ENCODE results near the gene EXPH5. TPM values are rescaled to one million over a fixed set of nuclear protein-coding genes. Genes with fewer than 3 reads are reported as not detected.

The EXPH5 gene
- total RNA-seq, 1 experiment from 2014 or later, result 18.3 TPM

GRCh38 chr11:108541531-108541930 is 52.0 kb downstream of the EXPH5 start (continued):
- TF ChIP-seq CTCF (IDR thresholded peaks at IDR 0.05 in 2 of 3, conservative IDR thresholded peaks at IDR 0.05 in 1 of 3; ENCODE audit: borderline replicate concordance in 1 of 3, insufficient read depth in 1 of 3, low read depth in 2 of 3, low read length in 2 of 3) (no peak), RAD21 (IDR thresholded peaks at IDR 0.05; ENCODE audit: low read depth) (no peak), TCF7L2 (IDR thresholded peaks at IDR 0.05; ENCODE audit: borderline replicate concordance, extremely low read depth, insufficient read depth, insufficient read length) (no peak), SIN3A (IDR thresholded peaks at IDR 0.05; ENCODE audit: low read depth) (no peak), EGR1 (IDR thresholded peaks at IDR 0.05; ENCODE audit: low read depth) (no peak), POLR2AphosphoS5 (IDR thresholded peaks at IDR 0.05; ENCODE audit: low read depth, low read length) (no peak), ZFX (IDR thresholded peaks at IDR 0.05) (no peak), POLR2A (IDR thresholded peaks at IDR 0.05; ENCODE audit: borderline replicate concordance, extremely low read depth, insufficient read depth, insufficient read length) (no peak), MAX (IDR thresholded peaks at IDR 0.05) (no peak)

- ATAC-seq, result no peak
- peaks cover 0 to 3% of the 10 kb centered on the region in 2 experiments; a peak in 2 of 4 replicates for H3K36me3 ChIP-seq (ENCODE audit: control insufficient read depth in 1 of 2, insufficient read depth in 2 of 2, low read length in 2 of 2)
- no peaks in the 10 kb centered on the region for H3K9me3 ChIP-seq (ENCODE audit: control insufficient read depth in 1 of 2, insufficient read depth in 1 of 2, low read depth in 1 of 2, low read length in 2 of 2)
- DNase-seq (ENCODE audit: low read depth, low spot score), result no peak
- H3K79me2 ChIP-seq (ENCODE audit: insufficient read depth, low read length), result no peaks in the 10 kb centered on the region
- H3K4me1 ChIP-seq (ENCODE audit: control insufficient read depth in 1 of 2, insufficient read depth in 2 of 2, low read length in 2 of 2), result no peaks in the 10 kb centered on the region
- intact Hi-C loops (cut with micrococcal nuclease), result no loop called here
- TF ChIP-seq RAD21 (IDR thresholded peaks at IDR 0.05; ENCODE audit: low read depth), result no peak
- no peak for TF ChIP-seq FOSL1 (IDR thresholded peaks at IDR 0.05; ENCODE audit: low read depth)
- no peak for TF ChIP-seq ZFX (IDR thresholded peaks at IDR 0.05)
- TF ChIP-seq EZH2phosphoT487 (IDR thresholded peaks at IDR 0.05; ENCODE audit: borderline replicate concordance), result no peak
- TF ChIP-seq SP1 (IDR thresholded peaks at IDR 0.05; ENCODE audit: low read depth), result no peak
- no peak for TF ChIP-seq POLR2A (IDR thresholded peaks at IDR 0.05; ENCODE audit: borderline replicate concordance, extremely low read depth, insufficient read depth, insufficient read length)
- no peak for TF ChIP-seq POLR2AphosphoS5 (IDR thresholded peaks at IDR 0.05; ENCODE audit: low read depth, low read length)
- no peak for TF ChIP-seq CBX3 (IDR thresholded peaks at IDR 0.05; ENCODE audit: low read depth)
- TF ChIP-seq ATF3 (IDR thresholded peaks at IDR 0.05), result no peak
- TF ChIP-seq CTCF (IDR thresholded peaks at IDR 0.05 in 2 of 3, conservative IDR thresholded peaks at IDR 0.05 in 1 of 3; ENCODE audit: borderline replicate concordance in 1 of 3, insufficient read depth in 1 of 3, low read depth in 2 of 3, low read length in 2 of 3), result no peak
- no peak overlapping the region for H2AFZ ChIP-seq (ENCODE audit: low read depth, low read length, poor library complexity, severe bottlenecking)
- no peak overlapping the region for H3K27ac ChIP-seq (ENCODE audit: low read depth, low read length)
- no peak overlapping the region for H3K4me2 ChIP-seq (ENCODE audit: low read length)
- no TSS peak for BruUV-seq (replicated peaks)
- no peaks in the 10 kb centered on the region for H3K27me3 ChIP-seq (ENCODE audit: insufficient read depth, low read length)
- ChIA-PET CTCF (no interaction called here), RAD21 (ENCODE audit: low non-redundant PET in 1 of 2, low total read pairs in 2 of 2, uncharacterized antibody in 2 of 2, unreplicated experiment in 2 of 2) (no interaction called here), POLR2A (no interaction called here)
- H3K4me3 ChIP-seq (replicated peaks in 1 of 2; ENCODE audit: low read depth in 1 of 2, low read length in 2 of 2), result no peak overlapping the region
- H4K20me1 ChIP-seq (ENCODE audit: insufficient read depth), result no peaks in the 10 kb centered on the region
- no peak overlapping the region for H3K9ac ChIP-seq (ENCODE audit: low read length)
- no peaks in the 10 kb centered on the region for H3K9me2 ChIP-seq (ENCODE audit: insufficient read depth)
Measured at GRCh38 chr11:108538502-108538901, 55.1 kb downstream of the EXPH5 start.

Data from HCT116 (cell line).